Bronchial epithelial cell (primary cell): ENCODE data around the gene CCDC187. TPM values are rescaled to one million over a fixed set of nuclear protein-coding genes. Genes with fewer than 3 reads are reported as not detected.

ENCODE experiments used
- DNase-seq: peaks from one replicate; pipeline ENCODE4 v3.0.0-alpha.2; 2010; ENCODE audit warnings: low read depth
- FAIRE-seq: peaks from 2 replicates; lab custom pipeline; 2011; peaks lifted over from hg19 to GRCh38; lab: Jason Lieb, UNC
- H3K27me3 ChIP-seq: 2 replicates; pipeline ENCODE4 v1.5.1; 2011; ENCODE audit warnings: low read length; ENCODE audit not compliant: control insufficient read depth, insufficient read depth
- H3K36me3 ChIP-seq: 2 replicates; pipeline ENCODE4 v1.5.1; 2011; ENCODE audit warnings: low read length; ENCODE audit not compliant: control insufficient read depth, insufficient read depth
- H3K4me3 ChIP-seq: 2 replicates; pipeline ENCODE4 v1.5.1; 2011; ENCODE audit warnings: mild to moderate bottlenecking, low read depth, low read length, control low read depth
- total RNA-seq: library from RNA; depleted of rRNA; stranded (reverse); fragments of >200 nt; gene quantifications from 2 replicates; pipeline ENCODE4 v1.2.1, GENCODE V29; 2014
- TF ChIP-seq, protein P1 (sequence below): IDR thresholded peaks from 2 replicates; pipeline ENCODE4 v1.5.1; 2011; ENCODE audit warnings: mild to moderate bottlenecking, moderate library complexity, low read length, control low read depth, inconsistent platforms; ENCODE audit not compliant: insufficient read depth, severe bottlenecking

CCDC187 gene
- total RNA-seq, 1 donor from 2014 or later, result not detected

DNA sequence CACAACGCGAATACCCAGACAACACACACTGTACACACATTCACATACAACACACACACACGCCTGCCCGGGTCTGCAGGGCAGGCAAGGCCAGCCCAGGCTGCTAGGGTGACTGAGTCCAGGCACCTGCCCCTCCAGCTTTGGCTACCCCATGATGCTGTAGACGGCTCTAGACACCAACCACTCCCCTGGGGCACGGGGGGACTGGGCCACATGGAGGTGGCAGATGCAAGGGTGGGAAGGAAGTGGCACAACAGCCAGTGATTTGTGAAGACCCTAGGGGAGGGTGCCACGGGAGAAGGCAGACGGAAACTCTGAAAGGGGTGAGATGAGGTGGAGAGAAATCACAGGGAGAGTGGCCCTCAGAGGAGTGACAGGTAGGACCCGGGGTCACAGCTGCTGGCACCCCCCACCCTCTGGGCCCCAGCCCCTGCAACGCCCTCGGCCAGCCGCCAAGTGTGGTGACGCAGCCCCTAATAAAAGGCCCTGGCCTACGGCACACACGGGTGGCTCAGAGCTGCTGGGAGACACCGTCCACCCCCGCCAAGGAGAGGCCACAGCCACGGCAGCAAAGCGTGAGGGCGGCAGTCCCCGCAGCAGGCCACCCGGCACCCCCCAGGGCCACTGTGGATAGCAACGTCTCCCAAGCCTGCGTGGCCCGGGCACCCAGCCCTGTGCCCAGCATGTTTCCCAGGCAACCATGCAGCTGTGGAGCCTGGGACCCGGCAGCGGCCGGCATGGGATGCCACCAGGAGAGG is 6.6 kb upstream of the CCDC187 start:
- H3K27me3 ChIP-seq, result no peaks in the 10 kb centered on the region
- H3K36me3 ChIP-seq, result no peaks in the 10 kb centered on the region
- DNase-seq (no peak), FAIRE-seq (no peak)
- TF ChIP-seq, protein P1, sequence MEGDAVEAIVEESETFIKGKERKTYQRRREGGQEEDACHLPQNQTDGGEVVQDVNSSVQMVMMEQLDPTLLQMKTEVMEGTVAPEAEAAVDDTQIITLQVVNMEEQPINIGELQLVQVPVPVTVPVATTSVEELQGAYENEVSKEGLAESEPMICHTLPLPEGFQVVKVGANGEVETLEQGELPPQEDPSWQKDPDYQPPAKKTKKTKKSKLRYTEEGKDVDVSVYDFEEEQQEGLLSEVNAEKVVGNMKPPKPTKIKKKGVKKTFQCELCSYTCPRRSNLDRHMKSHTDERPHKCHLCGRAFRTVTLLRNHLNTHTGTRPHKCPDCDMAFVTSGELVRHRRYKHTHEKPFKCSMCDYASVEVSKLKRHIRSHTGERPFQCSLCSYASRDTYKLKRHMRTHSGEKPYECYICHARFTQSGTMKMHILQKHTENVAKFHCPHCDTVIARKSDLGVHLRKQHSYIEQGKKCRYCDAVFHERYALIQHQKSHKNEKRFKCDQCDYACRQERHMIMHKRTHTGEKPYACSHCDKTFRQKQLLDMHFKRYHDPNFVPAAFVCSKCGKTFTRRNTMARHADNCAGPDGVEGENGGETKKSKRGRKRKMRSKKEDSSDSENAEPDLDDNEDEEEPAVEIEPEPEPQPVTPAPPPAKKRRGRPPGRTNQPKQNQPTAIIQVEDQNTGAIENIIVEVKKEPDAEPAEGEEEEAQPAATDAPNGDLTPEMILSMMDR, result no peak
- no peak overlapping the region for H3K4me3 ChIP-seq

DNA sequence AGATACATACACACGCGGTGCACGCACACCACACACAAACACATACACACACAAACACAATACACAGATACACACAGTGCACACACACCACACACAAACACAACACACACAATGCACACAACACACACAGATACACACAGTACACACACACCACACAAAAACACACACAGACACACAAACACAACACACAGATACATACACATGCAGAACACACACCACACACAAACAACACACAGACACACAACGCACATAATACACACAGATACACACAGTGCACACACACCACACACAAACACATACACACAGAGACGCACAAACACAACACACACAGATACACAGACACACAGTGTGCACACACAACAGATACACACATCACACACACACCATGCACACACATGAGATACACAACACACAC is 5.9 kb upstream of the CCDC187 start:
- Histone ChIP-seq H3K36me3 (no peaks in the 10 kb centered on the region), H3K4me3 (no peak overlapping the region), H3K27me3 (no peaks in the 10 kb centered on the region)
- FAIRE-seq, result no peak
- TF ChIP-seq, protein P1, result no peak
- no peak for DNase-seq

DNA sequence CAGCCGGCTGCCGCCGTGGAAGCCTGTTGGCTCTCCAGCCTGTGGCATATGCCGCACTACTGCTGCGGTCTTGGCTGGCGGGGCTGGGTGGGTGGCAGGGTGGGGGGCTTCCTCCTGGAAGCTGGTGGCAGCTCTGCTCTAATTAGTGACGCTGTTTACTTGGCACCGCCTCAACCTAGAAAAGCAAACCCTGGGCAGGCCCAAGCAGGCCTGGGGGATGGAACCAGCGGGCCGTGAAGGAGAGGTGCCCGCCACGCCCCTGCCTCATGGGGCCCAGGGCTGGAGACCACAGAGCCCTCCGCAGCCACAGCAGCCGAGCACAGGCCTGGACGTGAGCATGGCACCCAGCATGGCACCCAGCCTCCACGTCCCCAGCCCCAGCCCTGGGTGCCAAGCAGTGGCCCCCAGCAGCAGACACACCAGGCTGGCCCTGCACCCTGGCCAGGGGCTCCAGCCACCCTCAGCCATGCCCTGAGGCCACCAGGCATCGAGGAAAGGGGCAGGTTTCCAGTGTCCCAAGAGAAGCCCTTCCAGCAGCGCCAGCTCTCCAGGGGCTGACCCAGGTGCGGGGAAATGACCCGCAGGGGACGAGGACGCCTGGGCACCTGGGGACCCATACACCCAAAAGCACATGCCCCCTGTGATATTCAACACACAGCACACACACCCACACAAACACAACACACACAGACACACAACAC is 5.4 kb upstream of the CCDC187 start:
- Histone ChIP-seq H3K4me3 (no peak overlapping the region), H3K27me3 (no peaks in the 10 kb centered on the region), H3K36me3 (no peaks in the 10 kb centered on the region)
- FAIRE-seq (no peak), DNase-seq (peak; percentile 21)
- TF ChIP-seq, protein P1, result no peak

DNA sequence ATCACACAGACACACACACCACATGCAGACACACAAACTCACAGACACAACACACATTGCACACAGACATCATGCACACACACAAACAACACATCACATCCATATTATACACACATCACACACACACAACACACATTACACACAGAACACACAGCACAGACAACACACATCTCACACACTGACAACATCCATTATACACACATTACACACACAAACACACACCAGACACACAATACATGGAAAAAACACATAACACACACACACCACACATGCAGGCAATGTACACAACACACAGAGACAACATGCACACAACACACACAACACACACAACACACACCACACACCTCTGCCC is 4.8 kb upstream of the CCDC187 start:
- TF ChIP-seq, protein P1, result peak; percentile 4
- DNase-seq, result no peak
- H3K36me3 ChIP-seq, result no peaks in the 10 kb centered on the region
- no peak for FAIRE-seq
- no peak overlapping the region for H3K4me3 ChIP-seq
- H3K27me3 ChIP-seq, result no peaks in the 10 kb centered on the region

DNA sequence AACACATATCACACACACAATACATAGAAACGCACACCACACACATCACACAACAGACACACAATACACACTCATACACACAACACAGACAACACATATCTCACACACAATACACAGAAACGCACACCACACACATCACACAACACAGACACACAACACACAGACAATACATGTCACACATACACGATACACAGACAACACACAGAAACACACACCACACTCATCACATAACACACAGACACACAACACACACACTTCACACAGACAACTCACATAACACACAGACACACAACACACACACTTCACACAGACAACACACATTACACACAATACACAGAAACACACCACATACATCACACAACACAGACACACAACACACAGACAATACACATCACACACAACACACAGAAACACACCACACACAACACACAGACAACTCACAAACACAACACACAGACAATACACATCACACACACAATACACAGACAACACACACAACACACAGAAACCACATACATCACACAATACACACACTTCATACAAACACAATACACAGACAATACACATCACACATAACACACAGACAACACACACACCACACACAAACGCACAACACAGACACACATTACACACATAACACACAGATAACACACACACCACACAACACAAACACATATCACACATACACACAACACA is 4.3 kb upstream of the CCDC187 start:
- FAIRE-seq, result no peak
- Histone ChIP-seq H3K27me3 (no peaks in the 10 kb centered on the region), H3K4me3 (no peak overlapping the region), H3K36me3 (no peaks in the 10 kb centered on the region)
- DNase-seq, result no peak
- TF ChIP-seq, protein P1, result no peak
